DOHH2 (cell line): ENCODE measurements around the gene PPP5C.

Experiments used
- H3F3A ChIP-seq: fragments of 200-600 bp; sonication (generic), shearing (Covaris generic); 2 replicates; pipeline ENCODE4 v1.6.0; 2016; ENCODE audit warnings: antibody characterized with exemption, mild to moderate bottlenecking; ENCODE audit not compliant: control insufficient read depth, insufficient read depth
- H3K27ac ChIP-seq: fragments of 200-600 bp; sonication (generic); 2 replicates; pipeline ENCODE4 v1.5.1; 2014; ENCODE audit warnings: low read depth, mild to moderate bottlenecking, low read length, moderate library complexity
- H3K27me3 ChIP-seq: fragments of 200-600 bp; sonication (generic); 2 replicates; pipeline ENCODE4 v1.6.1; 2014; ENCODE audit warnings: mild to moderate bottlenecking, low read length, mixed read lengths; ENCODE audit not compliant: control insufficient read depth
- H3K36me3 ChIP-seq: fragments of 200-600 bp; sonication (generic); 2 replicates; pipeline ENCODE4 v1.6.1; 2014; ENCODE audit warnings: mild to moderate bottlenecking, low read length, moderate library complexity, mixed read lengths; ENCODE audit not compliant: control insufficient read depth
- H3K4me1 ChIP-seq: fragments of 200-600 bp; sonication (generic); 2 replicates; pipeline ENCODE4 v1.6.1; 2014; ENCODE audit warnings: mild to moderate bottlenecking, low read length, mixed read lengths; ENCODE audit not compliant: control insufficient read depth
- H3K4me2 ChIP-seq: fragments of 200-600 bp; sonication (generic); 2 replicates; pipeline ENCODE4 v1.6.0; 2014; ENCODE audit warnings: mild to moderate bottlenecking, low read length, moderate library complexity
- H3K4me3 ChIP-seq: fragments of 200-600 bp; sonication (generic); 2 replicates; pipeline ENCODE4 v1.5.1; 2014; ENCODE audit warnings: mild to moderate bottlenecking, low read length, mixed read lengths
- H3K79me2 ChIP-seq: fragments of 200-600 bp; sonication (generic); 2 replicates; pipeline ENCODE4 v1.6.1; 2014; ENCODE audit warnings: mild to moderate bottlenecking, low read length, mixed read lengths; ENCODE audit not compliant: control insufficient read depth
- H3K9me2 ChIP-seq: fragments of 200-600 bp; sonication (generic); replicated peaks from 2 replicates; pipeline ENCODE4 v1.6.1; 2014; ENCODE audit warnings: mild to moderate bottlenecking, low read length, mixed read lengths; ENCODE audit not compliant: control insufficient read depth
- H3K9me3 ChIP-seq: fragments of 200-600 bp; sonication (generic); 2 replicates; pipeline ENCODE4 v1.6.1; 2014; ENCODE audit warnings: antibody characterized with exemption, low read length, mixed read lengths; ENCODE audit not compliant: control insufficient read depth, insufficient read depth
- H4K20me1 ChIP-seq: fragments of 200-600 bp; sonication (generic); 2 replicates; pipeline ENCODE4 v1.6.0; 2014; ENCODE audit warnings: low read depth, mild to moderate bottlenecking, antibody characterized with exemption, low read length, moderate library complexity; ENCODE audit not compliant: control insufficient read depth, insufficient read depth
- CTCF ChIP-seq: fragments of 200-600 bp; sonication (generic); IDR thresholded peaks from one replicate; pipeline ENCODE4 v1.5.1; 2014; ENCODE audit warnings: antibody characterized with exemption, mild to moderate bottlenecking, low read depth, low read length; ENCODE audit not compliant: poor library complexity, severe bottlenecking
- EZH2phosphoT487 ChIP-seq: fragments of 200-600 bp; sonication (generic); IDR thresholded peaks from 2 replicates; pipeline ENCODE4 v1.6.1; 2017; ENCODE audit warnings: borderline replicate concordance, mild to moderate bottlenecking, antibody characterized with exemption, low read length, moderate library complexity, mixed read lengths

The PPP5C gene

GRCh38 chr19:46340051-46340659, 6.7 kb upstream of the PPP5C start:
- Histone ChIP-seq H3K36me3 (no peaks in the 10 kb centered on the region), H3K27ac (no peak overlapping the region), H3K4me3 (no peak overlapping the region), H3K9me2 (no peaks in the 10 kb centered on the region), H3K9me3 (no peaks in the 10 kb centered on the region), H3F3A (no peaks in the 10 kb centered on the region), H3K4me1 (peaks cover 3% of the 10 kb centered on the region; the same call in 1 of the 2 replicates), H3K79me2 (no peaks in the 10 kb centered on the region), H3K4me2 (no peak overlapping the region), H4K20me1 (no peaks in the 10 kb centered on the region), H3K27me3 (peaks cover 11% of the 10 kb centered on the region; the same call in 1 of the 2 replicates)
- TF ChIP-seq CTCF (no peak), EZH2phosphoT487 (no peak)

- peaks cover under 1% of the 10 kb centered on the region; the same call in 1 of the 2 replicates for H3K36me3 ChIP-seq
- no peaks in the 10 kb centered on the region for H4K20me1 ChIP-seq
- TF ChIP-seq CTCF (no peak), EZH2phosphoT487 (no peak)
- H3K4me1 ChIP-seq, result peaks cover 7% of the 10 kb centered on the region
- H3K4me2 ChIP-seq, result no peak overlapping the region
- no peak overlapping the region for H3K27ac ChIP-seq
- H3K79me2 ChIP-seq, result peaks cover 3% of the 10 kb centered on the region
- H3K9me2 ChIP-seq, result no peaks in the 10 kb centered on the region
- no peak overlapping the region for H3K4me3 ChIP-seq
- no peaks in the 10 kb centered on the region for H3K9me3 ChIP-seq
- no peaks in the 10 kb centered on the region for H3F3A ChIP-seq
- peaks cover 11% of the 10 kb centered on the region; the same call in 1 of the 2 replicates for H3K27me3 ChIP-seq
Observed at GRCh38 chr19:46341937-46342336, 5.0 kb upstream of the PPP5C start.

- no peaks in the 10 kb centered on the region for H4K20me1 ChIP-seq
- no peak overlapping the region for H3K4me3 ChIP-seq
- H3K9me3 ChIP-seq, result no peaks in the 10 kb centered on the region
- H3F3A ChIP-seq, result no peaks in the 10 kb centered on the region
- no peak overlapping the region for H3K27ac ChIP-seq
- H3K9me2 ChIP-seq, result no peaks in the 10 kb centered on the region
- H3K36me3 ChIP-seq, result peaks cover 7% of the 10 kb centered on the region; the same call in 1 of the 2 replicates
- TF ChIP-seq CTCF (no peak), EZH2phosphoT487 (no peak)
- H3K79me2 ChIP-seq, result peaks cover 28% of the 10 kb centered on the region
- peaks cover 21% of the 10 kb centered on the region for H3K4me1 ChIP-seq
- H3K4me2 ChIP-seq, result no peak overlapping the region
- peaks cover 11% of the 10 kb centered on the region; the same call in 1 of the 2 replicates for H3K27me3 ChIP-seq
Observed at GRCh38 chr19:46344363-46344762, 2.5 kb upstream of the PPP5C start.
